Measurements from ENCODE around the gene LZTFL1.

Gene LZTFL1

DNA sequence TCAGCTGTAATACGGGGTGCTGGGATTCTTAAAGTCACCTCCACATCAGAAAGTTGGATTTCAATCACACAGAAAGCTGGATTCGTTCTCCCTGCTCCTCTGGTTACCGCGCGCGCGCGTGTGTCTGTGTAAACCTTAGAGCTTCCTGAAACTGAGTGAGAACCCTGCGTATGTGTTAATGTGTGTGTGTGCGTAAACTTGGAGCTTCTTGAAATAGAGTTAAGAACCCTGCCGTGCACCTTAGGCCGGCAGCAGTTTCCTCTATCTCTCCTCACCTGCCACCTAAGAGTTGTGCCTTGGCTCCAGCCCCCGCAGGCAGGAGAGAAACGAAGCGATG, 531 bp downstream of the LZTFL1 start:
- WGBS = 13% methylated on average over 15 of the region's 15 CpGs
- Histone ChIP-seq H3K9me3 (ENCODE audit: insufficient read depth, low read depth, low read length) (no peaks in the 10 kb centered on the region; the same call in 1 of the 2 replicates), H3K27me3 (ENCODE audit: insufficient read depth, low read length) (peaks cover 47% of the 10 kb centered on the region), H3K4me3 (ENCODE audit: low read length) (peak overlapping the region; percentile 73), H3K36me3 (ENCODE audit: insufficient read depth, low read length) (no peaks in the 10 kb centered on the region), H3K27ac (ENCODE audit: low read depth, low read length) (no peak overlapping the region), H3K4me1 (ENCODE audit: insufficient read depth, low read length) (no peaks in the 10 kb centered on the region), H3K9ac (ENCODE audit: low read depth, low read length) (peak overlapping the region; percentile 67)

DNA sequence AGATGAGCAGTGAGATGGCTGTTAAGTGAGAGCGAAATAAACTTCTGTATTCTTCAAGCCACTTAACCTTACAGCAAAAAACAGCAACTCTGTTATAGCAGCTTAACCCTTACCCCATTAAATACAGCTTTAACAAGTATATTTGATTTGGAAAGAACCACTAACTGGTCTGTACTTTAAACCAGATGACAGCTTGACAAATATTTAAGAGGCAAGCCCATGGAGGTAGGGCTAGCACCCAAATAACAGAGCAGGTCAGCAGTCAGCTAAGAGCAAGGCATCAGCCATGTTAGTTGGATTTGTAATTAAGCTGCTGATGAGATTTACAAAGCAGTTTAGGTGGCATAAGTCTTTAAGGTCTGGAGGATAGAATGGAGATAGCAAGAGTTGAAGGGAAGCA, 3.5 kb downstream of the LZTFL1 start:
- Histone ChIP-seq H3K36me3 (ENCODE audit: insufficient read depth, low read length) (peaks cover 9% of the 10 kb centered on the region), H3K4me1 (ENCODE audit: insufficient read depth, low read length) (no peaks in the 10 kb centered on the region), H3K27ac (ENCODE audit: low read depth, low read length) (no peak overlapping the region), H3K27me3 (ENCODE audit: insufficient read depth, low read length) (peaks cover 18% of the 10 kb centered on the region), H3K9ac (ENCODE audit: low read depth, low read length) (no peak overlapping the region), H3K9me3 (ENCODE audit: insufficient read depth, low read depth, low read length) (no peaks in the 10 kb centered on the region; the same call in 1 of the 2 replicates), H3K4me3 (ENCODE audit: low read length) (no peak overlapping the region)
- 89% methylated on average over 1 of the region's 1 CpG for WGBS

DNA sequence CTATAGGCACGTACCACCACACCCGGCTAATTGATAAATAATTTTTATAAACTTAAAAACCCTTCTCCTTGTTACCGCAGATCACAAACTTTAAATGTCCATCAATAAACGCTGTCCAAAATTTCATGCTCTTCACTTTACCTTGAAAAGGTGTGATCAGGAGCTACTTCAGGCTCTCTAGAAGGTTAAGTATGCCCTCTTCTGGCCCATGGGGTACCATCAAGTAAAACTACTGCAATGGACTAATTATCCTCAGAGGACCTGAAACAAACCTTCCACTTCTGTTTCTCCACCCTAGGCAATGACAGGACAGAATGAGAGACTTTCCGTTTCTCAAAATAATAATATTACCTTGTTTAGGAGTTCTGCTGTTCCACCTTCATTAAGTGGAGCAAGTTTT, 9.2 kb downstream of the LZTFL1 start:
- H3K9ac ChIP-seq (ENCODE audit: low read depth, low read length) = no peak overlapping the region
- H3K9me3 ChIP-seq (ENCODE audit: insufficient read depth, low read depth, low read length) = no peaks in the 10 kb centered on the region
- H3K4me3 ChIP-seq (ENCODE audit: low read length) = no peak overlapping the region
- H3K4me1 ChIP-seq (ENCODE audit: insufficient read depth, low read length) = no peaks in the 10 kb centered on the region
- no peak overlapping the region for H3K27ac ChIP-seq (ENCODE audit: low read depth, low read length)
- 93% methylated on average over 5 of the region's 5 CpGs for WGBS
- H3K27me3 ChIP-seq (ENCODE audit: insufficient read depth, low read length) = no peaks in the 10 kb centered on the region
- peaks cover 34% of the 10 kb centered on the region for H3K36me3 ChIP-seq (ENCODE audit: insufficient read depth, low read length)

DNA sequence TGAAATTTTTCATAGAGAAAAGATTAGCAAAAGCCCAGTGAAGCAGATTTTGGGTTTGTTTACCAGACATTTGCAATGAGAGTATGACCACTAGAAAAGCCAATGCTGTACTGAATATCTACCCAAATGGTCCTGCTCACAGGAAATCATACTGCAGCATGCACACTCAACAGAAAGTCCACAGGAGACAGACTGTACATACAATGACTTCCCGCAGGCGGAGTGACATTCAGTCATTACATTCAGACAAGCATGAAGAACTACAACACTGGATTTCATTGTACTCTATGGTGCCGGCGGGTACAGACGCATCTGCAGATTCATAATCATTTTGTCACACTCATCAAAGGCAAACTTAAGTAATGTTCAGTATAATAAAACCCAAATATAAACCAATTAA, 11.8 kb downstream of the LZTFL1 start:
- no peaks in the 10 kb centered on the region for H3K27me3 ChIP-seq (ENCODE audit: insufficient read depth, low read length)
- H3K27ac ChIP-seq (ENCODE audit: low read depth, low read length) = no peak overlapping the region
- no peak overlapping the region for H3K9ac ChIP-seq (ENCODE audit: low read depth, low read length)
- H3K4me3 ChIP-seq (ENCODE audit: low read length) = no peak overlapping the region
- no peaks in the 10 kb centered on the region for H3K9me3 ChIP-seq (ENCODE audit: insufficient read depth, low read depth, low read length)
- no peaks in the 10 kb centered on the region for H3K4me1 ChIP-seq (ENCODE audit: insufficient read depth, low read length)
- peaks cover 53% of the 10 kb centered on the region for H3K36me3 ChIP-seq (ENCODE audit: insufficient read depth, low read length)
- 93% methylated on average over 5 of the region's 5 CpGs for WGBS

DNA sequence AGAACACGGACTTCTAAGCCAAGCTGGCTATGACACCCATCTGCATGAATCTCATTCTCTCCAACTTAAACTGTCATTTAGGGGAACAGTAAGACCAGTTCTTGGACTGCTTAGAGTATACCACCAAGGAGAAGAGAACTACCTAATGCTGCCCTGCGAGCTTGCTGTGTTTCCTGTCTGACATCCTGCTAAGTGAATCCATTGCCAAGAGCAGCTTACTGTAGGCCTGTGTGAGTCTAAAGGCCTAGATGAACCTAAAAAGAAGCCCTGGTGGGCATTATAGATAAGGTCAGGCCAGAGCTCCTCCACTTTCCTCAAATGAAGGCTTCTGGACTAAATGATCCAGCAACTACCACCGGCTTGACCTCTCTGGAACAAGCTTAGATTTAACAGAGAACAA, 15.0 kb downstream of the LZTFL1 start:
- H3K9me3 ChIP-seq (ENCODE audit: insufficient read depth, low read depth, low read length) = no peaks in the 10 kb centered on the region
- WGBS = 93% methylated on average over 3 of the region's 3 CpGs
- peaks cover 57% of the 10 kb centered on the region for H3K36me3 ChIP-seq (ENCODE audit: insufficient read depth, low read length)
- no peaks in the 10 kb centered on the region for H3K27me3 ChIP-seq (ENCODE audit: insufficient read depth, low read length)
- H3K27ac ChIP-seq (ENCODE audit: low read depth, low read length) = no peak overlapping the region
- H3K4me3 ChIP-seq (ENCODE audit: low read length) = no peak overlapping the region
- no peak overlapping the region for H3K9ac ChIP-seq (ENCODE audit: low read depth, low read length)
- no peaks in the 10 kb centered on the region for H3K4me1 ChIP-seq (ENCODE audit: insufficient read depth, low read length)

DNA sequence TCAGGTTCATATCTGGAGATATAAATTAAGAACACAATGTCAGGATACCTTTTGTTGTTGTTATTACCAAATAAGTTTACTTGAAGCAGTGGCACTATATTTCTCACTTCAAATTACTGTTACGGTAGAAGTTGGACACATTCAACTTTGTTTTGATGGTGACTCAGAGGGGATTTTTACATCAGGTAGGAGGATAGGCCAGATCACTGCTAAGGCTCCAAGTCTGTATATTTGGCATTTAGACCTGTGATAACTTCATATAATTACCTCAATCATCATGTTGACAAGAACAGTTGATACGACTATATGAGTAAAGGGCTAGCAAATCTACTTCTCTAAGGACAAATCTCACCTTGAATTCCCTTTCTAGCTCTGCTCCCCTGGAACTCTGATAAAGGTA, 15.6 kb downstream of the LZTFL1 start:
- Histone ChIP-seq H3K9me3 (ENCODE audit: insufficient read depth, low read depth, low read length) (no peaks in the 10 kb centered on the region), H3K9ac (ENCODE audit: low read depth, low read length) (no peak overlapping the region), H3K4me3 (ENCODE audit: low read length) (no peak overlapping the region), H3K4me1 (ENCODE audit: insufficient read depth, low read length) (no peaks in the 10 kb centered on the region), H3K36me3 (ENCODE audit: insufficient read depth, low read length) (peaks cover 57% of the 10 kb centered on the region), H3K27me3 (ENCODE audit: insufficient read depth, low read length) (no peaks in the 10 kb centered on the region), H3K27ac (ENCODE audit: low read depth, low read length) (no peak overlapping the region)
- 100% methylated on average over 2 of the region's 2 CpGs for whole genome bisulfite sequencing

DNA sequence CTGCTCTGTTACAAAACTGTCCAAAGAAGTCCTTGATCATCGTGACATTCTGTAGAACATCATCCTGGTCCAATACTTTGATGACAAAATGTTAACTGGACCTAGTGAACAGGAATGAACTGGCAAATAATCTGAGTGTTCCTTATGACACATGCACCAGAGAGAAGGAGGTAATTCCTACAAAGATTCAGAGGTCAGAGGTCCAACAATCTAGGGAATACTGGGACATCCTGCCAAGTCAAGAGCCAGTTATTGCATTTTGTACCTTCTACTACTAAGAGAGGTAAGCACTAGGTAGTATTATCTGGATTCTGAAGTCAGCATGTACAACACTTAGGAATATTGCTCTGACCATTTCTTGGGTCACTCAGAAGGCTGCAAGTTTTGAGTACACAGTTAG, 20.8 kb downstream of the LZTFL1 start:
- Histone ChIP-seq H3K9ac (ENCODE audit: low read depth, low read length) (no peak overlapping the region), H3K36me3 (ENCODE audit: insufficient read depth, low read length) (peaks cover 24% of the 10 kb centered on the region; the same call in 1 of the 2 replicates), H3K4me1 (ENCODE audit: insufficient read depth, low read length) (no peaks in the 10 kb centered on the region), H3K27ac (ENCODE audit: low read depth, low read length) (no peak overlapping the region), H3K4me3 (ENCODE audit: low read length) (no peak overlapping the region), H3K27me3 (ENCODE audit: insufficient read depth, low read length) (no peaks in the 10 kb centered on the region), H3K9me3 (ENCODE audit: insufficient read depth, low read depth, low read length) (no peaks in the 10 kb centered on the region; the same call in 1 of the 2 replicates)
- WGBS = 90% methylated on average over 1 of the region's 1 CpG

- Histone ChIP-seq H3K4me1 (ENCODE audit: insufficient read depth, low read length) (no peaks in the 10 kb centered on the region), H3K4me3 (ENCODE audit: low read length) (no peak overlapping the region), H3K9me3 (ENCODE audit: insufficient read depth, low read depth, low read length) (no peaks in the 10 kb centered on the region; the same call in 1 of the 2 replicates), H3K27ac (ENCODE audit: low read depth, low read length) (no peak overlapping the region), H3K27me3 (ENCODE audit: insufficient read depth, low read length) (no peaks in the 10 kb centered on the region), H3K9ac (ENCODE audit: low read depth, low read length) (no peak overlapping the region), H3K36me3 (ENCODE audit: insufficient read depth, low read length) (peaks cover 8% of the 10 kb centered on the region; the same call in 1 of the 2 replicates)
- 93% methylated on average over 2 of the region's 2 CpGs for WGBS
Observed at GRCh38 chr3:45819543-45819942, 22.4 kb downstream of the LZTFL1 start.

- H3K9ac ChIP-seq (ENCODE audit: low read depth, low read length) = no peak overlapping the region
- whole genome bisulfite sequencing = 87% methylated on average over 4 of the region's 4 CpGs
- H3K4me3 ChIP-seq (ENCODE audit: low read length) = no peak overlapping the region
- H3K27me3 ChIP-seq (ENCODE audit: insufficient read depth, low read length) = no peaks in the 10 kb centered on the region
- no peak overlapping the region for H3K27ac ChIP-seq (ENCODE audit: low read depth, low read length)
- peaks cover 3% of the 10 kb centered on the region; the same call in 1 of the 2 replicates for H3K36me3 ChIP-seq (ENCODE audit: insufficient read depth, low read length)
- H3K4me1 ChIP-seq (ENCODE audit: insufficient read depth, low read length) = no peaks in the 10 kb centered on the region
- H3K9me3 ChIP-seq (ENCODE audit: insufficient read depth, low read depth, low read length) = no peaks in the 10 kb centered on the region; the same call in 1 of the 2 replicates
Observed at GRCh38 chr3:45817831-45818522, 23.9 kb downstream of the LZTFL1 start.

DNA sequence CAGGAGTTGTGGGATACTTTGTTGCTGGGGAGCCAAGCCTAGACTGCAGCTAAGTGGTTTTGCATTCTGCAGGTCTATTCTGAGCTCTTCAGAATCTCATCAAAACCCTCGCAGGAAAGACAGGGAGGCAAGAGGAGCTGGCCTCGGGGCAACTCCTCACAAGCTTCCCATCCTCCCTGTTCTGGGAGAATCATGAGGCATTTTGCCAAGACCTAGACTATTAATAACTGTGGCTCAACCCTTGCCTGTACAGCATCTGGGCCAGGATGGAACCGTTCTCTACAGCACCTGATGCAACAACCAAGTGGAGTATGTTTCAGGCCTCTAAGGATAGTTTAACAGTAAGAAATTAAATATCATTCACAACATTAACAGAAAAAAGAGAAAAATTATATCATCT, 25.4 kb downstream of the LZTFL1 start:
- 97% methylated on average over 3 of the region's 3 CpGs for WGBS
- H3K27me3 ChIP-seq (ENCODE audit: insufficient read depth, low read length) = no peaks in the 10 kb centered on the region
- H3K9ac ChIP-seq (ENCODE audit: low read depth, low read length) = no peak overlapping the region
- H3K9me3 ChIP-seq (ENCODE audit: insufficient read depth, low read depth, low read length) = no peaks in the 10 kb centered on the region; the same call in 1 of the 2 replicates
- H3K36me3 ChIP-seq (ENCODE audit: insufficient read depth, low read length) = no peaks in the 10 kb centered on the region
- H3K4me3 ChIP-seq (ENCODE audit: low read length) = no peak overlapping the region
- no peak overlapping the region for H3K27ac ChIP-seq (ENCODE audit: low read depth, low read length)
- H3K4me1 ChIP-seq (ENCODE audit: insufficient read depth, low read length) = no peaks in the 10 kb centered on the region

GRCh38 chr3:45814322-45814721, 27.6 kb downstream of the LZTFL1 start:
- Histone ChIP-seq H3K27ac (ENCODE audit: low read depth, low read length) (no peak overlapping the region), H3K36me3 (ENCODE audit: insufficient read depth, low read length) (no peaks in the 10 kb centered on the region), H3K4me1 (ENCODE audit: insufficient read depth, low read length) (no peaks in the 10 kb centered on the region), H3K4me3 (ENCODE audit: low read length) (no peak overlapping the region), H3K9me3 (ENCODE audit: insufficient read depth, low read depth, low read length) (no peaks in the 10 kb centered on the region; the same call in 1 of the 2 replicates), H3K9ac (ENCODE audit: low read depth, low read length) (no peak overlapping the region), H3K27me3 (ENCODE audit: insufficient read depth, low read length) (no peaks in the 10 kb centered on the region)
- WGBS = 93% methylated on average over 4 of the region's 4 CpGs
